ENCODE measurements around the gene MAN2A1.

- TF ChIP-seq POLR2AphosphoS5 (IDR thresholded peaks at IDR 0.05; ENCODE audit: low read depth, low read length) (no peak), CTCF (IDR thresholded peaks at IDR 0.05) (no peak), REST (IDR thresholded peaks at IDR 0.05; ENCODE audit: insufficient read depth in 1 of 2, low read depth in 2 of 2, low read length in 1 of 2) (no peak)
Measured at GRCh38 chr5:109901628-109901981, 211.9 kb downstream of the MAN2A1 start.

Measured in Panc1 (cell line).